ENCODE measurements around the gene CFAP54. TPM values are rescaled to one million over a fixed set of nuclear protein-coding genes. Genes with fewer than 3 reads are reported as not detected.

Gene CFAP54
- polyA plus RNA-seq, 1 of the 3 experiments (the other 2 are of a cell fraction): 0.87 TPM

GRCh38 chr12:96907671-96908422, 418.5 kb downstream of the CFAP54 start:
- Histone ChIP-seq H3K27ac (ENCODE audit: low read depth in 2 of 2, low read length in 1 of 2) (peak overlapping the region; percentile 58 to 76), H4K20me1 (ENCODE audit: insufficient read depth) (no peaks in the 10 kb centered on the region), H3K79me2 (ENCODE audit: insufficient read depth) (peaks cover 53% of the 10 kb centered on the region), H3K4me3 (ENCODE audit: low read depth in 2 of 2, low read length in 1 of 2) (peak overlapping the region; percentile 91 to 94), H3K9ac (peak overlapping the region; percentile 80), H3K36me3 (replicated peaks in 1 of 2; ENCODE audit: control insufficient read depth in 1 of 2, insufficient read depth in 2 of 2, low read length in 1 of 2) (no peaks in the 10 kb centered on the region), H2AFZ (ENCODE audit: low read depth) (peak overlapping the region; percentile 87), H3K27me3 (ENCODE audit: insufficient read depth) (no peaks in the 10 kb centered on the region), H3F3A (replicated peaks; ENCODE audit: insufficient read depth) (no peaks in the 10 kb centered on the region), H3K9me2 (no peaks in the 10 kb centered on the region), H3K4me2 (peak overlapping the region; percentile 93), H3K9me3 (no peaks in the 10 kb centered on the region), H3K4me1 (ENCODE audit: control insufficient read depth in 1 of 2, insufficient read depth in 2 of 2, low read depth in 1 of 2, low read length in 1 of 2) (peaks cover 8 to 12% of the 10 kb centered on the region in 2 experiments; a peak in 2 of 4 replicates)
- WGBS (ENCODE audit: low lambda C conversion rate): 11% methylated on average over 18 of the region's 23 CpGs
- POLR2A ChIA-PET: no interaction called here
- CTCF ChIA-PET: no interaction called here
- DNase-seq: peak; percentile 42
- no peak for TF ChIP-seq NRF1 (IDR thresholded peaks at IDR 0.05; ENCODE audit: low read depth, low read length)
- TF ChIP-seq, protein P1, sequence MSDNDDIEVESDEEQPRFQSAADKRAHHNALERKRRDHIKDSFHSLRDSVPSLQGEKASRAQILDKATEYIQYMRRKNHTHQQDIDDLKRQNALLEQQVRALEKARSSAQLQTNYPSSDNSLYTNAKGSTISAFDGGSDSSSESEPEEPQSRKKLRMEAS (IDR thresholded peaks at IDR 0.05; ENCODE audit: low read depth): peak; percentile 45; the same call in 1 of the 2 replicates

DNA sequence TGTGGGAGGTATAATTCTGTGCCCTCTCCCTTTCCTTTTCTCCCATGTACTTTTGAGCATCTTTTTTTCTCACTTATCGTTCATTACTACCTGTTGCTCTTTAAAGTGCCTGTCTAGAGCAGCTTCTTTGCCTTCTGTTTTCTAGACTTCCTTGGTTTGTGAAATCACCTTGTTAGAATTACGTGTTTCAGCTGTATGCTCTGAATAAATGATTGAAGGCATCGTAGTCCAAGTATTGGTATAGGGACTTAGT, 419.0 kb downstream of the CFAP54 start:
- peak overlapping the region; percentile 91 to 94 for H3K4me3 ChIP-seq (ENCODE audit: low read depth in 2 of 2, low read length in 1 of 2)
- peak overlapping the region in 1 of 2 experiments; percentile 58; a peak in 1 of 4 replicates for H3K27ac ChIP-seq (ENCODE audit: low read depth in 2 of 2, low read length in 1 of 2)
- no peaks in the 10 kb centered on the region for H4K20me1 ChIP-seq (ENCODE audit: insufficient read depth)
- H3K9me3 ChIP-seq: no peaks in the 10 kb centered on the region
- peak overlapping the region; percentile 93 for H3K4me2 ChIP-seq
- H3K4me1 ChIP-seq (ENCODE audit: control insufficient read depth in 1 of 2, insufficient read depth in 2 of 2, low read depth in 1 of 2, low read length in 1 of 2): peaks cover 8 to 12% of the 10 kb centered on the region in 2 experiments; a peak in 2 of 4 replicates
- TF ChIP-seq SMC3 (IDR thresholded peaks at IDR 0.05; ENCODE audit: low read depth, low read length): no peak
- no peak for DNase-seq
- POLR2A ChIA-PET: no interaction called here
- H3K9ac ChIP-seq: no peak overlapping the region; the same call in 1 of the 2 replicates
- H3K9me2 ChIP-seq: no peaks in the 10 kb centered on the region
- no peak overlapping the region; the same call in 1 of the 2 replicates for H2AFZ ChIP-seq (ENCODE audit: low read depth)
- CTCF ChIA-PET: no interaction called here
- 70% methylated on average over 3 of the region's 3 CpGs for WGBS (ENCODE audit: low lambda C conversion rate)
- no peaks in the 10 kb centered on the region for H3K27me3 ChIP-seq (ENCODE audit: insufficient read depth)
- H3F3A ChIP-seq (replicated peaks; ENCODE audit: insufficient read depth): no peaks in the 10 kb centered on the region
- H3K36me3 ChIP-seq (replicated peaks in 1 of 2; ENCODE audit: control insufficient read depth in 1 of 2, insufficient read depth in 2 of 2, low read length in 1 of 2): no peaks in the 10 kb centered on the region
- peaks cover 58% of the 10 kb centered on the region for H3K79me2 ChIP-seq (ENCODE audit: insufficient read depth)

GRCh38 chr12:96912261-96912660, 422.9 kb downstream of the CFAP54 start:
- no peak overlapping the region for H3K27ac ChIP-seq (ENCODE audit: low read depth in 2 of 2, low read length in 1 of 2)
- no peak overlapping the region for H3K4me3 ChIP-seq (ENCODE audit: low read depth in 2 of 2, low read length in 1 of 2)
- no peak for DNase-seq
- no peaks in the 10 kb centered on the region for H3K9me2 ChIP-seq
- peaks cover 88% of the 10 kb centered on the region for H3K79me2 ChIP-seq (ENCODE audit: insufficient read depth)
- no peaks in the 10 kb centered on the region for H3F3A ChIP-seq (replicated peaks; ENCODE audit: insufficient read depth)
- 95% methylated on average over 2 of the region's 2 CpGs for WGBS (ENCODE audit: low lambda C conversion rate)
- H2AFZ ChIP-seq (ENCODE audit: low read depth): no peak overlapping the region
- CTCF ChIA-PET: no interaction called here
- no peaks in the 10 kb centered on the region for H3K27me3 ChIP-seq (ENCODE audit: insufficient read depth)
- H4K20me1 ChIP-seq (ENCODE audit: insufficient read depth): no peaks in the 10 kb centered on the region
- no peak overlapping the region for H3K9ac ChIP-seq
- no peaks in the 10 kb centered on the region for H3K9me3 ChIP-seq
- peaks cover 11 to 16% of the 10 kb centered on the region in 2 experiments for H3K36me3 ChIP-seq (replicated peaks in 1 of 2; ENCODE audit: control insufficient read depth in 1 of 2, insufficient read depth in 2 of 2, low read length in 1 of 2)
- TF ChIP-seq NRF1 (IDR thresholded peaks at IDR 0.05; ENCODE audit: low read depth, low read length) (no peak), REST (IDR thresholded peaks at IDR 0.05; ENCODE audit: low read depth, low read length) (no peak), FOXJ3 (CRISPR knock-in tag; IDR thresholded peaks at IDR 0.05) (no peak)
- TF ChIP-seq, protein P1 (IDR thresholded peaks at IDR 0.05; ENCODE audit: low read depth): no peak
- H3K4me1 ChIP-seq (ENCODE audit: control insufficient read depth in 1 of 2, insufficient read depth in 2 of 2, low read depth in 1 of 2, low read length in 1 of 2): peaks cover 8 to 12% of the 10 kb centered on the region in 2 experiments; a peak in 2 of 4 replicates
- POLR2A ChIA-PET: no interaction called here
- no peak overlapping the region for H3K4me2 ChIP-seq
